ENCODE results near the gene PIH1D1.

GRCh38 chr19:49498475-49498874 is 46.9 kb upstream of the PIH1D1 start:
- no peak for TF ChIP-seq CTCF (IDR thresholded peaks at IDR 0.05; ENCODE audit: low read depth, low read length)
- no peak for TF ChIP-seq POLR2A (IDR thresholded peaks at IDR 0.05; ENCODE audit: extremely low read depth, insufficient read length)
- TF ChIP-seq MAX (IDR thresholded peaks at IDR 0.05; ENCODE audit: low read depth, low read length), result no peak
- TF ChIP-seq MYC (IDR thresholded peaks at IDR 0.05; ENCODE audit: low read depth, low read length), result no peak
